H1 (cell line): ENCODE measurements around the gene ITPKB. TPM values are rescaled to one million over a fixed set of nuclear protein-coding genes. Genes with fewer than 3 reads are reported as not detected.
"Not testable (repeated sequence)": the region's sequence is repeated elsewhere in the genome, so short reads cannot be mapped to it uniquely, and the experiment has no call there.

ENCODE experiments used
- CTCF ChIA-PET: fragments of 300-600 bp; sonication (Branson Sonifier 250); formaldehyde crosslinking; loops from one replicate; lab custom pipeline; 2021; ENCODE audit not compliant: partially characterized antibody; lab: Charles Lee
- POLR2A ChIA-PET: fragments of 300-600 bp; sonication (Branson Sonifier 250); formaldehyde crosslinking; loops from one replicate; lab custom pipeline; 2021; ENCODE audit warnings: inconsistent platforms; ENCODE audit not compliant: partially characterized antibody; lab: Charles Lee
- DNase-seq, 2 experiments: peaks; one replicate each; pipeline versions ENCODE4 v3.0.0 to v3.0.0-alpha.2; 2010 to 2022; ENCODE audit warnings: low spot score in 2 of 2, low read depth in 1 of 2, mixed read lengths in 1 of 2
- FAIRE-seq: peaks from 2 replicates; lab custom pipeline; 2011; peaks lifted over from hg19 to GRCh38; lab: Jason Lieb, UNC
- H2AFZ ChIP-seq: 2 replicates; pipeline ENCODE4 v1.8.1; 2012; ENCODE audit warnings: low read length, inconsistent platforms
- H2AK5ac ChIP-seq: 2 replicates; pipeline ENCODE4 v1.6.1; 2013; ENCODE audit warnings: low read depth, low read length
- H2BK120ac ChIP-seq: replicated peaks from 2 replicates; pipeline ENCODE3; 2013; ENCODE audit warnings: low read depth, low read length, inconsistent platforms
- H2BK12ac ChIP-seq: 2 replicates; pipeline ENCODE4 v1.6.1; 2013; ENCODE audit warnings: low read depth, low read length
- H2BK15ac ChIP-seq: 2 replicates; pipeline ENCODE4 v1.6.1; 2013; ENCODE audit warnings: low read length
- H2BK20ac ChIP-seq: 2 replicates; pipeline ENCODE4 v1.6.1; 2013; ENCODE audit warnings: low read length
- H2BK5ac ChIP-seq: 2 replicates; pipeline ENCODE4 v1.6.1; 2013; ENCODE audit warnings: low read depth, low read length
- H3K14ac ChIP-seq: 2 replicates; pipeline ENCODE4 v1.6.1; 2013; ENCODE audit warnings: inconsistent platforms; ENCODE audit not compliant: insufficient read length
- H3K18ac ChIP-seq: 2 replicates; pipeline ENCODE4 v1.6.1; 2013; ENCODE audit warnings: low read length; ENCODE audit errors: extremely low read depth
- H3K23ac ChIP-seq: 2 replicates; pipeline ENCODE4 v1.6.1; 2013; ENCODE audit warnings: inconsistent platforms; ENCODE audit not compliant: insufficient read length
- H3K23me2 ChIP-seq: 2 replicates; pipeline ENCODE4 v1.6.1; 2013; ENCODE audit warnings: low read depth, low read length
- H3K27ac ChIP-seq: 2 replicates; pipeline ENCODE4 v1.6.1; 2011; ENCODE audit warnings: low read depth, low read length, inconsistent platforms
- H3K27me3 ChIP-seq, 4 experiments: replicated peaks in 1 of 4; 1 replicate in 1 of 4; 2 replicates in 3 of 4; pipeline versions ENCODE4 v1.6.1 to v1.8.1; 2011 to 2013; ENCODE audit warnings: low read length in 3 of 4, mild to moderate bottlenecking in 3 of 4, inconsistent platforms in 2 of 4, mixed read lengths in 2 of 4, moderate library complexity in 1 of 4; ENCODE audit not compliant: control insufficient read depth in 3 of 4, insufficient read depth in 3 of 4; ENCODE audit errors: extremely low read depth in 1 of 4
- H3K36me3 ChIP-seq, 4 experiments: 2 replicates each; pipeline versions ENCODE4 v1.6.1 to v1.8.1; 2011 to 2013; ENCODE audit warnings: mild to moderate bottlenecking in 4 of 4, low read length in 3 of 4, moderate library complexity in 2 of 4, control low read depth in 1 of 4, inconsistent platforms in 1 of 4; ENCODE audit not compliant: insufficient read depth in 4 of 4, control insufficient read depth in 2 of 4
- H3K4ac ChIP-seq: replicated peaks from 2 replicates; pipeline ENCODE3; 2013; ENCODE audit warnings: low read length, low read depth, mixed read lengths, inconsistent platforms; ENCODE audit not compliant: insufficient read length
- H3K4me1 ChIP-seq, 4 experiments: replicated peaks in 1 of 4; 1 replicate in 1 of 4; 2 replicates in 3 of 4; pipeline versions ENCODE4 v1.6.1 to v1.8.1; 2011 to 2013; ENCODE audit warnings: low read length in 3 of 4, inconsistent platforms in 2 of 4, mixed read lengths in 1 of 4; ENCODE audit not compliant: insufficient read depth in 4 of 4, control insufficient read depth in 3 of 4
- H3K4me2 ChIP-seq, 2 experiments: 2 replicates each; pipeline versions ENCODE4 v1.6.1 to v1.8.1; 2011 to 2013; ENCODE audit warnings: low read depth in 2 of 2, low read length in 2 of 2, control low read depth in 1 of 2, inconsistent platforms in 1 of 2, mild to moderate bottlenecking in 1 of 2; ENCODE audit not compliant: insufficient read depth in 1 of 2
- H3K4me3 ChIP-seq, 4 experiments: fragments of 200-600, 300-600 bp in 1 of 4; sonication (generic), shearing (Covaris generic), sonication (Bioruptor Twin) in 1 of 4; 2 replicates each; pipeline versions ENCODE4 v1.5.1 to v1.8.1; 2011 to 2016; ENCODE audit warnings: low read length in 4 of 4, low read depth in 3 of 4, control low read depth in 2 of 4, inconsistent platforms in 2 of 4, mild to moderate bottlenecking in 2 of 4, mixed read lengths in 1 of 4, moderate library complexity in 1 of 4; ENCODE audit not compliant: insufficient read depth in 2 of 4; ENCODE audit errors: extremely low read depth in 1 of 4
- H3K56ac ChIP-seq: replicated peaks from 2 replicates; pipeline ENCODE3; 2013; ENCODE audit warnings: low read depth, mild to moderate bottlenecking, mixed read lengths, low read length, inconsistent platforms; ENCODE audit not compliant: insufficient read length
- H3K79me1 ChIP-seq: 2 replicates; pipeline ENCODE4 v1.6.1; 2013; ENCODE audit warnings: low read depth, low read length, control low read depth
- H3K79me2 ChIP-seq, 2 experiments: 2 replicates each; pipeline versions ENCODE4 v1.6.1 to v1.8.1; 2012 to 2013; ENCODE audit warnings: low read length in 2 of 2, mild to moderate bottlenecking in 2 of 2, inconsistent platforms in 1 of 2; ENCODE audit not compliant: insufficient read depth in 2 of 2, control insufficient read depth in 1 of 2
- H3K9ac ChIP-seq, 4 experiments: replicated peaks in 1 of 4; 1 replicate in 1 of 4; 2 replicates in 3 of 4; pipeline versions ENCODE4 v1.6.1 to v1.8.1; 2011 to 2013; ENCODE audit warnings: low read depth in 3 of 4, low read length in 3 of 4, control low read depth in 2 of 4, mild to moderate bottlenecking in 2 of 4, moderate library complexity in 2 of 4, inconsistent platforms in 1 of 4; ENCODE audit errors: extremely low read depth in 1 of 4
- H3K9me3 ChIP-seq, 2 experiments: 2 replicates each; pipeline versions ENCODE4 v1.6.1 to v1.8.1; 2012 to 2013; ENCODE audit warnings: mild to moderate bottlenecking in 2 of 2, moderate library complexity in 2 of 2, control low read depth in 1 of 2, inconsistent platforms in 1 of 2, low read depth in 1 of 2, low read length in 1 of 2, mixed read lengths in 1 of 2; ENCODE audit not compliant: insufficient read depth in 2 of 2
- H4K20me1 ChIP-seq, 2 experiments: replicated peaks in 1 of 2; 2 replicates each; pipeline versions ENCODE3 to v1.8.1; 2011 to 2013; ENCODE audit warnings: inconsistent platforms in 2 of 2, low read length in 2 of 2, mild to moderate bottlenecking in 1 of 2; ENCODE audit not compliant: insufficient read depth in 2 of 2, control insufficient read depth in 1 of 2
- H4K5ac ChIP-seq: 2 replicates; pipeline ENCODE4 v1.6.1; 2013; ENCODE audit warnings: low read length, low read depth, mixed read lengths, inconsistent platforms; ENCODE audit not compliant: insufficient read length
- H4K8ac ChIP-seq: 2 replicates; pipeline ENCODE4 v1.8.0; 2013; ENCODE audit warnings: mild to moderate bottlenecking, moderate library complexity, low read length, inconsistent platforms; ENCODE audit not compliant: insufficient read depth; ENCODE audit errors: extremely low read depth
- H4K91ac ChIP-seq: replicated peaks from 2 replicates; pipeline ENCODE3; 2013; ENCODE audit warnings: low read length, mixed read lengths, inconsistent platforms; ENCODE audit not compliant: insufficient read length
- WGBS, 2 experiments: shearing (Covaris generic) in 1 of 2; methylation state at CpG; one replicate each; pipeline versions ENCODE4 v1.1.6 to v1.1.7; 2013 to 2015; ENCODE audit warnings: low lambda C conversion rate in 2 of 2, mixed read lengths in 2 of 2, inconsistent platforms in 1 of 2, low coverage in 1 of 2, missing lambda C conversion rate in 1 of 2; ENCODE audit not compliant: insufficient replicate concordance in 2 of 2, insufficient coverage in 1 of 2, insufficient read length in 1 of 2; ENCODE audit errors: extremely low coverage in 1 of 2, missing lambda C conversion rate in 1 of 2; 5-methylcytosine and 5-hydroxymethylcytosine counted together
- polyA plus RNA-seq, 7 experiments: library from polyadenylated mRNA; depleted of rRNA in 3 of 7; stranded (reverse) in 5 of 7; unstranded in 2 of 7; fragments of >200 nt in 5 of 7; fragments of 200-250 nt in 2 of 7; gene quantifications; 1 replicate in 5 of 7; 2 replicates in 1 of 7; 4 replicates in 1 of 7; pipeline versions ENCODE4 v1.2.1 to v1.2.3, GENCODE V29; 2011 to 2013; ENCODE audit warnings: missing spikeins in 2 of 7, mixed read lengths in 2 of 7
- total RNA-seq: library from RNA; stranded (reverse); fragmentation: NEBNext Ultra II Directional; extraction: Animal tissue kit (Norgen Biotek cat#: 25700); gene quantifications from 2 replicates; pipeline ENCODE4 v1.2.1, GENCODE V29; 2021

Gene ITPKB
- total and polyA plus RNA-seq, 2 of the 8 experiments (the other 6 are each of a cell fraction or from before 2014, with no cell fraction given): 1.7 to 4.8 TPM

DNA sequence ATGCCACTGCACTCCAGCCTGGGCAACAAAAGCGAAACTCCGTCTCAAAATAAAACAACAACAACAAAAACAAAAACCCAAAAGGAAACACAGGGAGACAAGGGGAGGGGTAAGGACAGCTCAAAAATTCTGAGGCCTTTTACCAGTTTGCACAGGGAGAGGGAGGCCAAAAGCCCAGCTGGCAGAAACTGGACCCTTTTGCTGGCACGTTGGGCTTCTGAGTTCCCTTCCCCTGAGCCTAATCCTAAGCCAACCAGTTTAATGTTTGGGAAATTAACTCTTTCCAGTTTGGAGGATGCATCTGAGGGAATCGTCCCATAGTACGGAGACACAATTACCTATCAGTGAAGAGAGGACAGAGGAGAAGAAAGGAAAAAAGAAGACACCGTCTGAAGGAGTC lies 127.1 kb downstream of the ITPKB start:
- H2BK120ac ChIP-seq, H2AFZ ChIP-seq, H2BK5ac ChIP-seq, H3K36me3 ChIP-seq, H3K9ac ChIP-seq, H3K56ac ChIP-seq, H3K23me2 ChIP-seq, H3K4ac ChIP-seq, H3K27ac ChIP-seq, FAIRE-seq, DNase-seq, H3K4me3 ChIP-seq, H3K4me2 ChIP-seq, H3K79me1 ChIP-seq, H3K4me1 ChIP-seq, H2BK20ac ChIP-seq, H4K20me1 ChIP-seq, H3K14ac ChIP-seq, H3K18ac ChIP-seq, H2BK15ac ChIP-seq, POLR2A ChIA-PET, H3K9me3 ChIP-seq, H4K5ac ChIP-seq, H2AK5ac ChIP-seq, H2BK12ac ChIP-seq, H4K91ac ChIP-seq, H3K79me2 ChIP-seq, H3K27me3 ChIP-seq, H3K23ac ChIP-seq, H4K8ac ChIP-seq: not testable (repeated sequence)
- 94% methylated on average over 5 of the region's 6 CpGs; no CpG with 5 or more reads in 1 of the 2 experiments for WGBS, 2 experiments
- CTCF ChIA-PET: interaction anchor here (1.2 to 6.4 kb wide), 7 partner anchors 9 to 154 kb away, joined by 3 to 49 read pairs (median 4); partner anchors contain the start of gene STUM
